Left colon (tissue), 2 donors: ENCODE data around the gene ITPA. TPM values are rescaled to one million over a fixed set of nuclear protein-coding genes. Genes with fewer than 3 reads are reported as not detected.
A peak's percentile ranks its signal among the peaks of the same experiment; 100 is the strongest.

ENCODE experiments used
- ATAC-seq: fragments of 200-7000 bp; cut with Tn5 transposase; one replicate; pipeline ENCODE4 v1.9.1; 2020; ENCODE audit warnings: mild to moderate bottlenecking, moderate library complexity
- DNase-seq, 2 donors: peaks; one replicate each; pipeline ENCODE4 v3.0.0-alpha.2; 2020
- intact Hi-C, 2 donors: fragments of 100-400 bp; cut with DNase I in 1 of 2; cut with micrococcal nuclease in 1 of 2; formaldehyde crosslinking; loops; one replicate each; pipeline versions ENCODE4 v1.11.2 to v1.14.0; 2022; cut with DNase I, micrococcal nuclease
- total RNA-seq, 2 donors: library from RNA; stranded (reverse); fragmentation: NEBNext Ultra II Directional; extraction: Animal tissue kit (Norgen Biotek cat#: 25700); gene quantifications; one replicate each; pipeline ENCODE4 v1.2.1, GENCODE V29; 2021
- donor health status: DM: no; HTN: no; CAD: no.
- donor health status: DM: yes; HTN: yes; CAD: no.

Gene ITPA
- total RNA-seq, 2 donors from 2014 or later: 44.8 to 46.3 TPM

DNA sequence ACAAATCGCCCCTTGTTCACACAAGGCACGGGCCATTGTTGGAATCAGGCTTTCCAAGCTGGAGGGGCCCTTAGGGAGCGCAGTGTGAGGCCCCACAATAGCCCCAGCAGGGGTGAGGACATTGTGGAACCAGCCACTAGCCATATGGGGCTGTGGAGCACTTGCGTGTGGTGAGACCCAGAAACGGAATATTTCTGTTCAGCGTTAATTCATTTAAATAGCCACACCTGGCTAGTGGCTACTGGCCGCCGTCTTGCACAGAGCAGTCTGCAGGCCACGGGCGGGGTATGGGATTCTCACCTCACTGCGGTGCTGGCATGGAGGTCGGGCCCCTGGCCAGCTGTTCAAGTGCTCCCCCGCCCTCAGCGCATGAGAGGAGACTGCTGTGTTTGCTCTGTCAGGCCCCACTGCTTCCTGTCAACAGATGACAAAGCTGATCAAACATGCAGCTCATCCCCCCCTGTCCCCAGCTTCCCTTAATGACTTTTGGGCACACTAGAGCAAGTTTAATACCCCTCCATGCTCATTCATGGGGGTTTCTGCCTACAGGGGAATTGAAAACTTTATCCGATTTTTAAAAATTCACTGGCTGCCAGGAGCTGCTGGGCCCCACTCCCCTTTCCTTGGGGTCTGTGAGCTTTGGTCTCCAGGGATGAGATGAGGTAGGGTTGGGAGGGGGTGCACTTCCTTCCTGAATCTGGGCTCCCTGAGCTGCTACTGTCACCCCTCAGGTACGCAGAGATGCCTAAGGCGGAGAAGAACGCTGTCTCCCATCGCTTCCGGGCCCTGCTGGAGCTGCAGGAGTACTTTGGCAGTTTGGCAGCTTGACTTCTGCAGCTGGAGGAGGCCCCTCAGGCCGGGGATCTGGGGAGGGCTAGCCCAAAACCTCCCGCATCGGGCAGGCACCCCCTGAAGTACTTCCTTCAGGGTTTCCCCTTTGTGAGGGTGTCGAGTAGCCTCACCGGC lies 13.6 kb downstream of the ITPA start:
- ATAC-seq: peak; percentile 17
- intact Hi-C loops: loop anchor here in 1 of 2 donors (10.0 kb wide), 1 partner anchor 52 kb away; no protein-coding TSS in a partner anchor
- DNase-seq: peak in 1 of 2 donors; percentile 33

DNA sequence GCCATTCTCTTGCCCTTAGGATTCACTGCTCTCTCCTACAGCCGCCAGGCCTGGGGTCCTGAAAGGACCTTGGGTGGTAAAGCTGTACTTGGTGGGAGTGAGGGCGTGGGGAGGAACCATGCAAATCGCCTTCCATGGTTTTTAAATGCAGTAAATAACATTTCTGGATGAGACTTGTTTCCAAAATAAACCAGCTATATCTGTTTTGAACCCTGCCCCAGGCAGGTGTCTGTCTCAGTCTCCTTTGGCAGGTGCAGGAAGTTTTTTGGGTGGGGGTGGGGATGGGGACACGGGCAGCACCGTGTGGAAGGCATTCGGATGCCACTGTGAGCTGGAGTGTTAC lies 14.3 kb downstream of the ITPA start:
- intact Hi-C loops: loop anchor here in 1 of 2 donors (10.0 kb wide), 1 partner anchor 51 kb away; no protein-coding TSS in a partner anchor
- DNase-seq (no peak), ATAC-seq (no peak)

DNA sequence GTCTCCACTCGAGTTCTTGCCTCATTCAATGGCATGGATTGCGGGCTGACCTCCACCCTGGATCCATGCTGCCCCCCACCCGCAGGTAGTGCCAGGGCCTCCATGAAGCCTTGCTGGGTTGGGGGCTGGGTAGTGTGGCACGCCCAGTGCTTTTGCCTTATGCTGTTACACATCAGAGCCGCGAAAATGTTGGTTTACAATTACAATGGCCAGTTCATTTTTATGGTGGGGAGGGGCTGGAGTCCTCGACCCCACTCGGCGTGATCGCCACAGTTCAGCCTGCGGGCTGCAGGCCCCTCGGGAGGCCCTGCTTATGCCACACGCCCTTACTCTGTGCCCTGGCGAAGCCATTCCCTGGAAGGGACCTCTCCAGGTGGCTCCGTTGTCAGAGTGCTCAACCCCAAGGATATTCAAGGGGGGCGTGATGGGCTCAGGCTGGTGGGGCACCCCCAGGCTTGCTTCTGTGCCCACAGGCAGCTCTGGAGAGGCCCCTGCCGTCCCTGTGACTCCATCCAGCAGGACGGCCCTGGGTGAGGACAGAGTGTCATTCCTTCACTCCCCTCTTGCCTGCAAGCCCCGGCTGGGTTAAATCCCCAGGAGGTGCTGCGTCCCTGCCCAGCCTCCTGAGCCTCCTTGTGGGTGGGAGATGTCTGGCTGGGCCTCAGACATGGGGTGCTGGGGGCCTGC lies 14.8 kb downstream of the ITPA start:
- DNase-seq (no peak), ATAC-seq (no peak)
- intact Hi-C loops: loop anchor here in 1 of 2 donors (10.0 kb wide), 1 partner anchor 51 kb away; no protein-coding TSS in a partner anchor

DNA sequence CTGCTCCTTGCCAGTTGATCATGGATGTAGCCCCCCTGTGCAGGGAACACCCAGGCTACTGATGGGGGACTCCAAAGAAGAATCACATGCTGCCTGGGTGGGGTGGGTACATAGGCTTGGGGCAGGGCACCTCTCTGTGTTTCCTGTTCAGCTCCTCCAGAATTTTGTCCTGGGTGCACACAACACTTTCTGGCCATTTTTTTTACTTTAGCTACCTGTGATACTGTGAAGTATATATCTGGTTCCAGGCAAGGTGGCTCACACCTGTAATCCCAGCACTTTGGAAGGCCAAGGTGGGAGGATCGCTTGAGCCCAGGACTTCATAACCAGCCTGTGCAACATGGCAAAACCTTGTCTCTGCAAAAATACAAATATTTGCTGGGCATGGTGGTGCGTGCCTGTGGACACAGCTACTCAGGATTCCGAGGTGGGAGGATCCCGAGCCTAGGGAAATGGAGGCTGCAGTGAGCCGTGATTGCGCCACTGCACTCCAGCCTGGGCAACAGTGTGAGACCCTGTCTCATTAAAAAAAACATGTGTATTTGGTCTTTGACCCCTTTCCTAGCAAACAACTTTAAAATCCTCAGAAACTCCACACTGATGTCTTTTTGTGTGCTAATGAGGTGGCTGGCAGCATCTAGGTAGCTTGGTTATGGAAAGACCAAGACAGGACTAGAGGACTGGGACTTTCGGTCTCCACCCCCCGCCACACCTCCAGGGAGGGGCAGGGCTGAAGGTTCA lies 15.6 kb downstream of the ITPA start:
- ATAC-seq (peak; percentile 82), DNase-seq (peak; percentile 52 to 72)
- intact Hi-C loops: loop anchor here in 1 of 2 donors (10.0 kb wide), 1 partner anchor 50 kb away; no protein-coding TSS in a partner anchor

DNA sequence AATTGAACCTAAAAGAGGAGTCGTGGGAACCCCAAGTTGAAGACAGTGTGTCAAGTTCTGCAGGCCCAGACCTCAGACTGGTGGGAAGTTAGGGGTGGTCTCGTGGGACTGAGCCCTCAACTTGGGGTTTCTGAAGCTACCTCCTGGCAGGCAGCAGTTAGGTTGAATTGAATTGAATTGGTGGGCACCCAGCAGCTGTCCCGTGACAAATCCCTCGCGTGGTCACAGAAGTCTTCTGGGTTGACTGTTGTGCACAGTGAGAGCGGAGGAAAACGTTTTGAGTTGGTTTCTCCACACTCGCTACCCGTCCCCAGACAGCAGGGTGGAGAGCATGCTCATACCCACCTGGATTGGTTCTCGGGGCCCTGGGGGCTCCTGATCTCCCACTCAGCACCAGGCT lies 16.8 kb downstream of the ITPA start:
- intact Hi-C loops: loop anchor here in 1 of 2 donors (10.0 kb wide), 1 partner anchor 49 kb away; no protein-coding TSS in a partner anchor
- DNase-seq: no peak
- ATAC-seq: no peak

DNA sequence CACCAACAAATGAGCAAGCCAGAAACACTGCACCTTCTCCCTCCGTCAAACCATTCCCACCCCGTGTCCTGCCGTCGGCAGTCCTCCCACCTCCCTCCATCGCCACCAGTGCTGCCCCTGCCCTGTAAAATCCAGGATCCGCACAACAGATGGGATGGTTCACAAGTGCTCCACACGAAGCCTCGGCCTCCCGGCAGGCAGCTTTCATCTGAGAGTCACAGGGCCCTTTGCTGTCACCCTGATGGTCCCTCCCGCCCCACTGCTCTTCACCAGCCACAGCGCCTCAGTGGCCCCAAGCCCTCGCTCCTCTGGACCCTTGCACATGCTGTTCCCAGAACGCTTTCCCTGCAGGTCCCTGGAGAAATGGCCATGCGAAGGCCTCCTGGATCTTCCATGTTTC lies 17.6 kb downstream of the ITPA start:
- ATAC-seq (no peak), DNase-seq (no peak)

DNA sequence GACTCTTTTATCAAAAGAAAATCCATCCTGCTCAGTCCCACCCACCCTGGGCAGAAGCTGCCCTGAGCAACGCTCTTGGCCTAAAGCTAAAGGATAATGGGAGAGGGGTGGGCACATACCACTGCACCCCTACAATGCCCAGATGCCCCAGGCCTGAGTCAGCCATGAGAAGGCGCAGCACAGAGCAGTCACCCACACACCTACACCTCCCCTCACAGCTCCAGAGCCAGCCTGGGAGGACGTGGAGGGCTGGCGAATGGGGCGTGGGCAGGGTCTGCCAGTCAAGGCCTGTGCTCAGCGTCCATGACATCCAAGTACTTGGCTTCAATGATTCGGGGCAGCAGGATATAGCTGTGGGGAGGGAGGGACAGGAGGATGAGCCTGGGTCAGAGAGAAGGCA lies 18.2 kb downstream of the ITPA start:
- intact Hi-C loops: loop anchor here in 1 of 2 donors (10.0 kb wide), 1 partner anchor 47 kb away; no protein-coding TSS in a partner anchor
- DNase-seq: no peak
- ATAC-seq: no peak

More for the DNA sequence above, 17.6 kb downstream of the ITPA start:
- intact Hi-C loops: loop anchor here in 1 of 2 donors (10.0 kb wide), 1 partner anchor 48 kb away; no protein-coding TSS in a partner anchor

DNA sequence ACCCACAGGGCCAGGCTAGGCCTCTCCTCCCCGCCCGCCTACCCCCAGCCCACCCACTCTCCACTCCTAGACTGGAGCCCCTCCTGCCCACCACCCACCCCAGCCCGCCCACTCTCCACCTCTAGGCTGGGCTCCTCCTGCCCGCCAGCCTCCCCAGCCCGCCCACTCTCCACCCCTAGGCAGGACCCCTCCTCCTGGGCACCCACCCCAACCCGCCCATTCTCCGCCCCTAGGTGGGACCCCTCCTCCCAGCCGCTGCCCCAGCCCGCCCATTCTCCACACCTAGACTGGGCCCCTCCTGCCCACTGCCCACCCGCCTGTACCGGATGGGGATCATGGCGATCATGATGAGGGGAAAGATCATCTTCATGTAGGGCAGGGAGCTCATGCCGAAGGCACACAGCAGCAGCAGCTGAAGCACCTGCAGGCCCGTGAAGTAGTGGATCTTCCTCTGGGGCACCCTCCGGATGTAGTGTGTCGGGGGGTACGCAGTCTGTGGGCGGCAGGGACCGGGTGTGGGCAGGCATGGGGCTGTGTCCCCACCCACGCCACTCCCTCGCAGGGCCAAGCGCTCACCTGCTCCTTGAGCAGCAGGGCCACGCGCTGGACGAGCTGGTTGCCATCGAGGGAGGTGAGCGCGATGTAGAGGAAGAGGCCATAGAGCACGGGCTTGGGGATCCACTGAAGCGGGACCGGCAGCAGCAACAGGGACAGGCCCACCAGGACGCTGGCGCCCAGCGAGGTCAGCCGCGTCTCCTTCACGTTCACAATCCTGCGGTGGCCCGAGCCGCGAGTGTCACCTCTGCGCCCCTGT lies 18.8 kb downstream of the ITPA start:
- intact Hi-C loops: loop anchor here in 1 of 2 donors (10.0 kb wide), 1 partner anchor 47 kb away; no protein-coding TSS in a partner anchor
- no peak for DNase-seq
- no peak for ATAC-seq

DNA sequence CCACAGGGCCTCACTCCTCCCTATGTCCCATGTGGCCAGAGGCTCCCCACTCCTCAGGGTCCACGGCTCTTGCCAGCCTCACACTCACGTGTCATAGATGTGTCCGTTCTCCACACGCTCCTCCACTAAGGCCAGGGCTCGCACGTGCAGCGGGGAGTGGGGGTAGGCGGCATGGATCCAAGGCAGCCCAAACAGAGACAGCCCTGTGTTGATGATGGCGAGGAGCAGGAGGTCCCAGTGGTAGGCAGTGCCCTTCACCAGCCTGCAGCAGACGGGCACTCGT lies 19.4 kb downstream of the ITPA start:
- ATAC-seq (no peak), DNase-seq (no peak)
- intact Hi-C loops: loop anchor here in 1 of 2 donors (10.0 kb wide), 1 partner anchor 46 kb away; no protein-coding TSS in a partner anchor

DNA sequence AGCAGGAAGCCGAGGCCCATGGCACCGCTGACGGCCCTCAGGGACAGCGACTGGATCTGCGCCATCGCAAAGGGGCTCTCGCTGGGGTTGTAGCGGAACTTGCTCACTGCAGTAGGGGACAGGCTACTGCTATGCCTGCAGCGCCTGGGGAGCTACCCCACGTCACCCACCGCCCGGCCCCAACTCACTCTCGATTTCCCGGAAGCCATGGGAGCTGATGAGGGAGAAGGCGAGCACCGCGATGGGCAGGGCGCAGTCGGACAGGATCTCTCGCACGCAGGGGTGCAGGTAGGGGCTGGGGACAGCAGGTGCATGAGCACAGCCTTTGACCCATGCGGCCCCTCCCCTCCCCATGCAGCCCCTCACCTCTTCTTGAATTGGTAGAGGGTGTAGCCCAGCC lies 19.9 kb downstream of the ITPA start:
- intact Hi-C loops: loop anchor here in 1 of 2 donors (10.0 kb wide), 1 partner anchor 46 kb away; no protein-coding TSS in a partner anchor
- no peak for DNase-seq
- no peak for ATAC-seq

DNA sequence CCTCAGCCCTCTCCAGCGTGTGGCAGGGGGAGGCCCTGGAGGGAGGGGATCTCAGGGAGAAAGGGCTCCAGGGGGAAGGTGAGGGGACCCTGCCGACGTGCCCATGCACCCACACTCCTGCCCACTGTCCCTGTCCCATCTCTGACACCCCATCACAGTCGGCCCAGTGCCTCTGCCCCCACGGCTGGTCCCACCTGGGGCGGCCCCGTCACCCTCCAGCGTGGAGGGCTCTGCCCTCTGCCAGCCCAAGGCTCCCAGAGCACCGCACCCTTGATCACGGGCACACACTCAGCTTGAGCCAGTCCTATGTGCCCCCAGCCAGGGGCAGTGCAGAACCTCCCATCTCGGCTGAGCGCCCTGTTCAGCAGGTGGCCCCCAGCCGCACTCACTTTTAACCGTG lies 20.5 kb downstream of the ITPA start:
- DNase-seq (no peak), ATAC-seq (no peak)
- intact Hi-C loops: loop anchor here in 1 of 2 donors (10.0 kb wide), 1 partner anchor 45 kb away; no protein-coding TSS in a partner anchor

DNA sequence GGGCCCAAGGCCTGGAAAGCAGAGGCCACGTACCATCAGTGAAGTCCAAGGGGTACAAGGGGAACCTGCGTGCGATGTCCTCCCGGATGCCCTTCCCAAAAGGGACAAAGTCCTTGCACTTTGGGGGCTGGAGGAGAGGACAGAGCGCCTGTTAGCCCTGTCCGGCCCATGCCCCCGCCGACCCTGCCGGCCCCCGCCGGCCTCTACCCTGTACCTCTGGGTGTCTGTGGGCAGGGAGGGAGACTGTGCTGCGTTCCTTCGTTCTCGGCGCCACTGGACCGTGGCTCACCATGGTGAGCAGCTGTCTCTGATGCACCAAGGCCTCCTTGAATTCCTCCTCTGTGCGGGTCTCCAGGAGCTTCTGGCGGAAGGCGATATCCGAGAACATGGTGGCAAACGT lies 21.8 kb downstream of the ITPA start:
- DNase-seq (no peak), ATAC-seq (no peak)
- intact Hi-C loops: no loop called here

DNA sequence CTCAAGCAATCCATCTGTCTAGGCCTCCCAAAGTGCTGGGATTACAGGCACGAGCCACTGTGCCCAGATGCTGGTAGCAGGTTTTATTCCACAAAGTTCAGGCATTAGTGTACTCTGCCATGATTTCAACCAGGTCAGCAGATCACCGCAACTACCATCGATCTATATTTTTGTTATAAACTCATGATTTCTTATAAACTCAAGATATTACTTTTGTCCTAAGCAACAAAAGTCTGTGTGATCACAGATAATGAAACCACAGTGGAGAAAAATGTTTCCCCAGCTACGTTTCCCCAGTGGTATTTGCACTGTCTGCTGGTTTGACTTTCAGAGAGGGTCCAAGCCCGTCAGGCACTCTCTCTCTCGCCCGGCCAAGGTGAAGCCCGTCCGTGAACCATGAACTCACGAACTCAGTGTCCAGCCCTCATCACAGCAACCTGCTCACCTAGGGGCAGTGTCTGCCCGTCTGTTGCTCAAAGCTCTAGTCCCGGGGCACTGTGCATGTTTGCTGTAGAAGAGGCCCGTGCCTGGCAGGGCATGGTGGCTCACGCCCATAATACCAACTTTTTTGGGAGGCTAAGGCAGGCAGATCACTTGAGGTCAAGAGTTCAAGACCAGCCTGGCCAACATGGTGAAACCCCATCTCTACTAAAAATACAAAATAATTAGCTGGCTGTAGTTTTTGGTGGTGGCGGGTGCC lies 22.7 kb downstream of the ITPA start:
- ATAC-seq: no peak
- intact Hi-C loops: no loop called here

DNA sequence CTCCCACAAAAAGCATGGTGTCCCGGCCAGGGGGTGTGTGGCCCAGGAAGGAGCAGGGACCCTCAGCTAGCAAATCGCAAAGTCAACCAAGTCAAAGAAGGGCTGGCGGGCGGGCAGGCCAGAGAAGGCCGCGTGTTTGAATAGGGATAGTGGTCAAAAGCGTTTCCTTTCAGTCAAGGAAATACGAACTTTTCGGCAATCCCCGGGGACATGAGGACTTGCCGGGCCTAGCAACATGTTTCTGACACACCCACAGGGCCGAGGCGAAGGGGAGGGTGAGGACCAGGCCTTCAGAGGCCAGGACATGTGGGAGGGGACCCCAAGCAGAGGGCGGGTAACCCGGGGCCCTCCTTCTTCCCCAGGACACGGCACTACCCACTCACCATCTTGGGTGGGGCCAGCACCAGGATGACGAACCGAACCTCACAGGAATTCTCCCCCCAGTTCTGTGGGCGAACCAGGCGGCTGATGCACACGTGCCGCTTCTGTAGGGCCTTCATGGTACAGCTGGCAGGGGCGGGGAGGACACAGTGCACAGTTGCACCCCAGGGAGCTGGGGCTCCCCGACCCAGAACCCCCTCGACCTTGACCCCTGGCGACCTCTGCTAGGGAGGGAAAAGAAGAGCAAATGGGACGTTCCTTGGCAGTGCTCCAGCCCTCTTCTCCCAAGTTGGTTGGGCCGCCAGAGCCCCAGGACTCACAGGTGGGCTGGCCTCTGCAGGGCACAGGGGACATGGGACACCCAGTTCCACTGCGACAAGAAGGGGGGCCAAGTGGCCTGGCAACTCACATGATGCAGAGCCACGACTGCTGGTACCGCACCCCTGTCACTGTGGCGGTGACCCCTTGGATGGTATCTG lies 24.1 kb downstream of the ITPA start:
- ATAC-seq: no peak

More for the DNA sequence above, 22.7 kb downstream of the ITPA start:
- DNase-seq: no peak

DNA sequence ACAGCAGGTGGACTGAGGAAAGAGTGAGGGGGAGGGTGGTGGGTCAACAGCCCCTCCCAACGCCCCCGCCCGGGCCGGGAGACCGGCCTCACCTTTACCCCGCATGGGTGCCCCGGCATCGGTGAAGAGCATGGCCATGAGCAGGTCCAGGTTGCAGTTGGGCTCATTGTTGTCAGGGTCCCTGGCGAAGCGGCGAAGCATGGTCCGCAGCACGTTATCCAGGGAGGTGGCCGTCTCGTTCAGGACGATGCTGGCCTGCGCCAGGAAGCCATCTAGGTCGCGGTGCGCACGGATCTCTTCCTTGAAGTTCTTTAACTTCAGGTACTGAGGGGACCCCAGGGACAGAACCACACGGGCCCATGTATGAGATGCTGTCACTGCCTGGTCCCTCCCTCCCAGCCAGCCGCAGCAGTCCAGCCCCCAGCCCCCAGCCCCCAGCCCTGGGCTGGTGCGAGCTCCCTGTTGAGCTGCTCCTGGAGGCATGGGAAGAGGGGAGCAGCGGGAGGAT lies 24.7 kb downstream of the ITPA start:
- DNase-seq: no peak
- intact Hi-C loops: no loop called here
- ATAC-seq: no peak

More for the DNA sequence above, 24.1 kb downstream of the ITPA start:
- intact Hi-C loops: no loop called here
- no peak for DNase-seq

DNA sequence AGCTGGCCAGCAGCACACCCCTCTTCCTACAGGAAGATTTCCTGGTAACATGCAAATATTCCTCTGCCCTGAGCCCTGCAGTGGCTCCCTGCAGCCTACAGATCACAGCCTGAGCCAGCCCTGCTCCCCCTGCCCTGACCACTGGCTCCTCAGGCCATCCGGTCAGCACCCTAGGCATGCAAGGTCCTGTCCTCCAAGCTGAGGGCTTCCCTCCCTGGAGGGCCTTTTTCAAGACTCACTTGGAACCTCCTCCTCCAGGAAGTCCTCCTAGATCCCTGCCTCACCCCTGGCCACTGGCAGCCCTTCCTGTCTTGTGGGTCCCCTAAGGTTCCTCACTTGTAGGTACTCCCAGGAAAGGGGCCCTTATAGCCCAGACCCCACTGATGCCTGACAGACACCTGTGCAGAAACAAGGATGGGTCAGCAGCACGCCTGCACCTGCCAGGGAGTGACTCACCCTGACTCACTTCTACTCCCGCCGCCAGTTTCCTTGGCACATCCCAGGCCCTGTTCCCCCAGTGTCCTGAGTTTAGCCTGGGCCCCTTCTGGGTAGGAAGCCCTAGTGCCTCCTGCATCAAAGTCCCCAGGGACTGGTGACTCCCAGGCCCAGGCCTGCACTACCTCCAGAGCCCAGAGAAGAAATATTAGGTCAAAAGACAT lies 26.5 kb downstream of the ITPA start:
- ATAC-seq (no peak), DNase-seq (no peak)
- intact Hi-C loops: no loop called here
